HepG2 (cell line): ENCODE data around the gene APOM. TPM values are rescaled to one million over a fixed set of nuclear protein-coding genes. Genes with fewer than 3 reads are reported as not detected.

Experiments used
- AGO2 ChIP-seq: fragments of 200-400 bp; formaldehyde crosslinking; optimal IDR thresholded peaks from 2 replicates; pipeline ENCODE3; 2017; ENCODE audit warnings: mild to moderate bottlenecking, low read depth, low read length, moderate library complexity
- CEBPZ ChIP-seq: IDR thresholded peaks from 2 replicates; pipeline ENCODE4 v1.6.1; 2012; ENCODE audit warnings: low read length, improper control_type of control experiment
- DMTF1 ChIP-seq: sonication (generic); formaldehyde crosslinking; IDR thresholded peaks from 2 replicates; pipeline ENCODE4 v1.4.0; 2020; ENCODE audit warnings: mild to moderate bottlenecking, missing genetic modification reagents
- FOXK1 ChIP-seq: sonication (generic); formaldehyde crosslinking; IDR thresholded peaks from 2 replicates; pipeline ENCODE4 v1.4.0; 2020; ENCODE audit warnings: low read depth, missing genetic modification reagents, borderline replicate concordance
- IKZF4 ChIP-seq: sonication (generic); formaldehyde crosslinking; IDR thresholded peaks from 2 replicates; pipeline ENCODE4 v1.5.1; 2020; ENCODE audit warnings: borderline replicate concordance, mild to moderate bottlenecking, low read depth, missing genetic modification reagents; ENCODE audit errors: not compliant biosample characterization
- JUN ChIP-seq: sonication (generic); formaldehyde crosslinking; IDR thresholded peaks from 2 replicates; pipeline ENCODE4 v1.4.0; 2020; ENCODE audit warnings: mild to moderate bottlenecking, missing genetic modification reagents
- KAT8 ChIP-seq: IDR thresholded peaks from 2 replicates; pipeline ENCODE4 v1.6.1; 2016; ENCODE audit warnings: missing genetic modification reagents, missing compliant biosample characterization
- NCOR1 ChIP-seq: fragments of 200-600 bp; sonication (generic); IDR thresholded peaks from 2 replicates; pipeline ENCODE4 v1.7.0; 2017; ENCODE audit warnings: antibody characterized with exemption, low read length, borderline replicate concordance
- PAXIP1 ChIP-seq: sonication (generic); formaldehyde crosslinking; conservative IDR thresholded peaks from 2 replicates; pipeline ENCODE4 v1.4.0; 2020; ENCODE audit warnings: mild to moderate bottlenecking, missing genetic modification reagents, moderate library complexity
- PITX1 ChIP-seq: sonication (generic); formaldehyde crosslinking; IDR thresholded peaks from 2 replicates; pipeline ENCODE4 v1.5.1; 2020; ENCODE audit warnings: mild to moderate bottlenecking, missing genetic modification reagents
- SMAD1 ChIP-seq: sonication (generic); formaldehyde crosslinking; IDR thresholded peaks from 2 replicates; pipeline ENCODE4 v1.4.0; 2020; ENCODE audit warnings: missing genetic modification reagents, low read depth, mild to moderate bottlenecking, borderline replicate concordance
- SMC3 ChIP-seq: IDR thresholded peaks from 2 replicates; pipeline ENCODE4 v1.6.1; 2011; ENCODE audit warnings: low read length, improper control_type of control experiment
- SP4 ChIP-seq: sonication (generic); formaldehyde crosslinking; IDR thresholded peaks from 2 replicates; pipeline ENCODE4 v1.8.1; 2023; ENCODE audit warnings: mild to moderate bottlenecking, missing genetic modification reagents
- YEATS2 ChIP-seq: sonication (generic); formaldehyde crosslinking; IDR thresholded peaks from 2 replicates; pipeline ENCODE4 v1.4.0; 2020; ENCODE audit warnings: missing genetic modification reagents, borderline replicate concordance
- ZBTB8A ChIP-seq: sonication (generic); formaldehyde crosslinking; IDR thresholded peaks from 2 replicates; pipeline ENCODE4 v1.4.0; 2020; ENCODE audit warnings: mild to moderate bottlenecking, low read depth, missing genetic modification reagents, borderline replicate concordance
- ZNF770 ChIP-seq: sonication (generic); formaldehyde crosslinking; IDR thresholded peaks from 2 replicates; pipeline ENCODE4 v1.5.0; 2020; ENCODE audit warnings: mild to moderate bottlenecking, missing genetic modification reagents
- polyA plus RNA-seq, 8 experiments: library from polyadenylated mRNA; depleted of rRNA in 3 of 8; stranded (reverse) in 7 of 8; unstranded in 1 of 8; fragments of >200 nt; fragmentation: Illumina TruSeq in 4 of 8; extraction: Trizol in 4 of 8; gene quantifications; 2 replicates each; pipeline versions ENCODE4 v1.2.1 to v1.2.3, GENCODE V29; 2011 to 2016; ENCODE audit warnings: low read depth in 4 of 8, missing spikeins in 1 of 8, mixed read lengths in 1 of 8; ENCODE audit not compliant: insufficient read depth in 1 of 8
- total RNA-seq, 5 experiments: library from RNA; depleted of rRNA; stranded (reverse); fragments of >200 nt; fragmentation: Illumina TruSeq; extraction: Trizol; gene quantifications; 2 replicates each; pipeline ENCODE4 v1.2.3, GENCODE V29; 2016; ENCODE audit warnings: low read depth in 1 of 5

APOM gene
- total and polyA plus RNA-seq, 2 of the 13 experiments (the other 11 are each of a cell fraction or from before 2014, with no cell fraction given): 98.2 to 1,140 TPM

- TF ChIP-seq YEATS2 (CRISPR knock-in tag) (peak; percentile 94), IKZF4 (CRISPR knock-in tag) (no peak), ZNF770 (peak; percentile 37; the same call in 1 of the 2 replicates), KAT8 (CRISPR knock-in tag) (peak; percentile 96), ZBTB8A (CRISPR knock-in tag) (no peak), PAXIP1 (CRISPR knock-in tag) (peak; percentile 80), NCOR1 (no peak; the same call in 1 of the 2 replicates), CEBPZ (no peak), SMAD1 (peak; percentile 25; the same call in 1 of the 2 replicates), DMTF1 (CRISPR knock-in tag) (no peak), AGO2 (peak; percentile 29), PITX1 (CRISPR knock-in tag) (peak; percentile 54), JUN (CRISPR knock-in tag) (no peak; the same call in 1 of the 2 replicates), FOXK1 (CRISPR knock-in tag) (peak; percentile 90), SMC3 (peak; percentile 37; the same call in 1 of the 2 replicates), SP4 (CRISPR knock-in tag) (peak; percentile 43)
These were observed 47.4 kb downstream of the APOM start, which contains the start of gene ABHD16A (continued) for GRCh38 chr6:31702819-31703716.
